ENCODE data around the gene ZFY. TPM values are rescaled to one million over a fixed set of nuclear protein-coding genes. Genes with fewer than 3 reads are reported as not detected.
"Not testable (repeated sequence)": the region's sequence is repeated elsewhere in the genome, so short reads cannot be mapped to it uniquely, and the experiment has no call there.

The ZFY gene
- total RNA-seq, 1 experiment from 2014 or later = not detected

- Mint-ChIP-seq H3K27ac (ENCODE audit: low read depth, unreplicated experiment) (no peak overlapping the region), H3K36me3 (ENCODE audit: insufficient read depth, unreplicated experiment) (no peaks in the 10 kb centered on the region), H3K4me1 (ENCODE audit: insufficient read depth, unreplicated experiment) (no peaks in the 10 kb centered on the region), H3K27me3 (ENCODE audit: insufficient read depth, unreplicated experiment) (no peaks in the 10 kb centered on the region), H3K9me3 (ENCODE audit: unreplicated experiment) (no peaks in the 10 kb centered on the region), H3K4me3 (ENCODE audit: unreplicated experiment) (no peak overlapping the region)
- no TSS peak for BruUV-seq (replicated peaks)
- TF ChIP-seq CTCF (IDR thresholded peaks at IDR 0.05; ENCODE audit: unreplicated experiment) = no peak
- POLR2A ChIA-PET = no interaction called here
- no peak for DNase-seq (ENCODE audit: unreplicated experiment)
- intact Hi-C loops (cut with micrococcal nuclease) = no loop called here
- CTCF ChIA-PET = no interaction called here
These were observed 49.3 kb downstream of the ZFY start for GRCh38 chrY:2984491-2984890.

- BruUV-seq (replicated peaks); H3K4me3 Mint-ChIP-seq (ENCODE audit: unreplicated experiment); H3K9me3 Mint-ChIP-seq (ENCODE audit: unreplicated experiment); DNase-seq (ENCODE audit: unreplicated experiment); intact Hi-C loops (cut with micrococcal nuclease); H3K27ac Mint-ChIP-seq (ENCODE audit: low read depth, unreplicated experiment); H3K4me1 Mint-ChIP-seq (ENCODE audit: insufficient read depth, unreplicated experiment); H3K27me3 Mint-ChIP-seq (ENCODE audit: insufficient read depth, unreplicated experiment); H3K36me3 Mint-ChIP-seq (ENCODE audit: insufficient read depth, unreplicated experiment); CTCF ChIA-PET; POLR2A ChIA-PET: not testable (repeated sequence)
These were observed 52.0 kb downstream of the ZFY start for GRCh38 chrY:2987178-2987577.

- H3K27ac Mint-ChIP-seq (ENCODE audit: low read depth, unreplicated experiment); H3K27me3 Mint-ChIP-seq (ENCODE audit: insufficient read depth, unreplicated experiment); DNase-seq (ENCODE audit: unreplicated experiment); POLR2A ChIA-PET; H3K4me3 Mint-ChIP-seq (ENCODE audit: unreplicated experiment); H3K36me3 Mint-ChIP-seq (ENCODE audit: insufficient read depth, unreplicated experiment); H3K4me1 Mint-ChIP-seq (ENCODE audit: insufficient read depth, unreplicated experiment); intact Hi-C loops (cut with micrococcal nuclease); H3K9me3 Mint-ChIP-seq (ENCODE audit: unreplicated experiment); CTCF ChIA-PET; BruUV-seq (replicated peaks): not testable (repeated sequence)
These were observed 62.2 kb downstream of the ZFY start for GRCh38 chrY:2997369-2997768.

- no peak for DNase-seq (ENCODE audit: unreplicated experiment)
- Mint-ChIP-seq H3K36me3 (ENCODE audit: insufficient read depth, unreplicated experiment) (no peaks in the 10 kb centered on the region), H3K4me3 (ENCODE audit: unreplicated experiment) (no peak overlapping the region), H3K27ac (ENCODE audit: low read depth, unreplicated experiment) (no peak overlapping the region), H3K27me3 (ENCODE audit: insufficient read depth, unreplicated experiment) (no peaks in the 10 kb centered on the region), H3K9me3 (ENCODE audit: unreplicated experiment) (no peaks in the 10 kb centered on the region), H3K4me1 (ENCODE audit: insufficient read depth, unreplicated experiment) (no peaks in the 10 kb centered on the region)
- intact Hi-C loops (cut with micrococcal nuclease) = no loop called here
- ChIA-PET CTCF (no interaction called here), POLR2A (no interaction called here)
- BruUV-seq (replicated peaks) = no TSS peak
- TF ChIP-seq CTCF (IDR thresholded peaks at IDR 0.05; ENCODE audit: unreplicated experiment) = no peak
These were observed 67.0 kb downstream of the ZFY start for GRCh38 chrY:3002190-3002589.

- H3K4me1 Mint-ChIP-seq (ENCODE audit: insufficient read depth, unreplicated experiment) = no peaks in the 10 kb centered on the region
- no TSS peak for BruUV-seq (replicated peaks)
- no peak for TF ChIP-seq CTCF (IDR thresholded peaks at IDR 0.05; ENCODE audit: unreplicated experiment)
- no peaks in the 10 kb centered on the region for H3K9me3 Mint-ChIP-seq (ENCODE audit: unreplicated experiment)
- intact Hi-C loops (cut with micrococcal nuclease) = no loop called here
- DNase-seq (ENCODE audit: unreplicated experiment) = no peak
- ChIA-PET CTCF (no interaction called here), POLR2A (no interaction called here)
- H3K4me3 Mint-ChIP-seq (ENCODE audit: unreplicated experiment) = no peak overlapping the region
- no peak overlapping the region for H3K27ac Mint-ChIP-seq (ENCODE audit: low read depth, unreplicated experiment)
- H3K36me3 Mint-ChIP-seq (ENCODE audit: insufficient read depth, unreplicated experiment) = no peaks in the 10 kb centered on the region
- H3K27me3 Mint-ChIP-seq (ENCODE audit: insufficient read depth, unreplicated experiment) = no peaks in the 10 kb centered on the region
These were observed 67.7 kb downstream of the ZFY start for GRCh38 chrY:3002680-3003515.

Measured in MCF 10A (cell line).